Stimulated activated CD8-positive, alpha-beta memory T cell treated with anti-CD3 and anti-CD28 coated beads, Interleukin-12 subunit alpha, Interleukin-12 subunit beta, amount 100 ng/mL, for 4 hours (primary cell): ENCODE results near the gene CSMD2.
A peak's percentile ranks its signal among the peaks of the same experiment; 100 is the strongest.

Experiments
- DNase-seq: peaks from one replicate; pipeline ENCODE4 v3.0.0-alpha.2; 2020; ENCODE audit warnings: low read depth

The CSMD2 gene

GRCh38 chr1:33482412-33482811 is 682.6 kb downstream of the CSMD2 start:
- no peak for DNase-seq

- no peak for DNase-seq
These were observed 687.6 kb downstream of the CSMD2 start for GRCh38 chr1:33477451-33477850.

GRCh38 chr1:33473900-33474299 is 691.1 kb downstream of the CSMD2 start:
- no peak for DNase-seq

- DNase-seq = peak; percentile 75
These were observed 692.6 kb downstream of the CSMD2 start, which contains the start of gene ZSCAN20 for GRCh38 chr1:33472269-33472980. Gene ZSCAN20 (plus strand): TSS chr1:33472645. CDS start chr1:33479289, 6,644 bp downstream.

- DNase-seq = no peak
These were observed 693.6 kb downstream of the CSMD2 start for GRCh38 chr1:33471416-33471815.

- DNase-seq = peak; percentile 15
These were observed 694.5 kb downstream of the CSMD2 start for GRCh38 chr1:33470495-33471012.

- no peak for DNase-seq
These were observed 695.3 kb downstream of the CSMD2 start for GRCh38 chr1:33469691-33470090.

- DNase-seq = no peak
These were observed 696.1 kb downstream of the CSMD2 start for GRCh38 chr1:33468967-33469366.

- no peak for DNase-seq
These were observed 696.5 kb downstream of the CSMD2 start for GRCh38 chr1:33468531-33468930.

GRCh38 chr1:33468011-33468410 is 697.0 kb downstream of the CSMD2 start:
- no peak for DNase-seq

GRCh38 chr1:33466159-33466558 is 698.9 kb downstream of the CSMD2 start:
- DNase-seq = no peak

- DNase-seq = no peak
These were observed 699.7 kb downstream of the CSMD2 start for GRCh38 chr1:33465316-33465715.

GRCh38 chr1:33464552-33464951 is 700.5 kb downstream of the CSMD2 start:
- no peak for DNase-seq
